Erythroblast (primary cell): ENCODE measurements around the gene MED12L.
A peak's percentile ranks its signal among the peaks of the same experiment; 100 is the strongest.

Source experiments
- DNase-seq, 2 experiments: peaks; one replicate each; lab custom pipeline; 2025; lab: John Stamatoyannopoulos, UW
- GATA1 ChIP-seq: IDR thresholded peaks from 2 replicates; pipeline ENCODE4 v1.6.1; 2011; ENCODE audit warnings: low read depth, mild to moderate bottlenecking, control low read depth, low read length, moderate library complexity
- POLR2A ChIP-seq: IDR thresholded peaks from 2 replicates; pipeline ENCODE4 v1.6.1; 2011; ENCODE audit warnings: mild to moderate bottlenecking, low read length

The MED12L gene

GRCh38 chr3:151082880-151083838 is 2.3 kb upstream of the MED12L start:
- TF ChIP-seq GATA1: no peak
- no peak for TF ChIP-seq POLR2A
- DNase-seq: no peak

- no peak for TF ChIP-seq POLR2A
- no peak for TF ChIP-seq GATA1
Measured at GRCh38 chr3:151084893-151085226, 604 bp upstream of the MED12L start.

GRCh38 chr3:151085889-151086483 is 522 bp downstream of the MED12L start:
- no peak for TF ChIP-seq POLR2A
- TF ChIP-seq GATA1: no peak
- peak; percentile 53 to 61 for DNase-seq

More at GRCh38 chr3:151084893-151085226, 604 bp upstream of the MED12L start:
- DNase-seq: no peak

- DNase-seq: peak; percentile 90
- TF ChIP-seq GATA1 (no peak), POLR2A (peak; percentile 36)
Measured at GRCh38 chr3:151086484-151087456, 1.3 kb downstream of the MED12L start.

- TF ChIP-seq POLR2A: no peak
- peak; percentile 23 to 34 for DNase-seq
Measured at GRCh38 chr3:151087648-151088047, 2.2 kb downstream of the MED12L start.

GRCh38 chr3:151091685-151092345 is 6.4 kb downstream of the MED12L start:
- no peak for DNase-seq
- no peak for TF ChIP-seq POLR2A
- no peak for TF ChIP-seq GATA1

- TF ChIP-seq POLR2A (no peak), GATA1 (no peak)
Measured at GRCh38 chr3:151093148-151093547, 7.7 kb downstream of the MED12L start.

GRCh38 chr3:151093905-151094304 is 8.4 kb downstream of the MED12L start:
- TF ChIP-seq GATA1: no peak
- no peak for DNase-seq

More at GRCh38 chr3:151093148-151093547, 7.7 kb downstream of the MED12L start:
- peak in 1 of 2 experiments; percentile 9 for DNase-seq

- DNase-seq: no peak
- TF ChIP-seq POLR2A: no peak
- TF ChIP-seq GATA1: no peak
Measured at GRCh38 chr3:151096716-151097115, 11.3 kb downstream of the MED12L start.

GRCh38 chr3:151100076-151100475 is 14.6 kb downstream of the MED12L start:
- TF ChIP-seq POLR2A (no peak), GATA1 (no peak)
- no peak for DNase-seq

GRCh38 chr3:151101270-151101969 is 16.0 kb downstream of the MED12L start:
- TF ChIP-seq GATA1 (no peak), POLR2A (no peak)
- peak; percentile 16 to 54 for DNase-seq

GRCh38 chr3:151106311-151106710 is 20.8 kb downstream of the MED12L start:
- TF ChIP-seq GATA1 (no peak), POLR2A (no peak)
- no peak for DNase-seq

- TF ChIP-seq GATA1: no peak
- no peak for DNase-seq
Measured at GRCh38 chr3:151107177-151107576, 21.7 kb downstream of the MED12L start.
